Measurements from ENCODE around the gene GRAMD1B. TPM values are rescaled to one million over a fixed set of nuclear protein-coding genes. Genes with fewer than 3 reads are reported as not detected.

Gene GRAMD1B
- total RNA-seq, 4 donors from 2014 or later: 2.2 to 4.0 (median 3.5) TPM

DNA sequence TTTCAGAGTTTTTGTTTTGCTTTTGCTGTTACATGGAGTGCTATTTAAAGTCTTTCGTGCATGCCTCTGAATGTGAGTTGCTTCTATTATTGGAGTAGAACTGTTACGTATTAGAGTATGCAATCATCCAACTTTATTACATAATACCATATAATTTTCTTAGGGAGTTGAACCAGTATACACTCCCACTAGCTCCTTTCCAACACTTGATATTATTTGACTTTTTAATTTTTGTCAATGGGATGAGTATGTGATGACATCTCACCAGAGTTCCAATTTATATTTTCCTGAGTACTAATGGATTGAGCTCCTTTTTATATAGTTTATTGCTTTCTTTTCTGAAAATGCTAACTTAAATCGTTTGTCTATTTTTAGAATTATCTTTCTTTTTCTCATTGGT lies 90.9 kb downstream of the GRAMD1B start:
- TF ChIP-seq CTCF (IDR thresholded peaks at IDR 0.05) (no peak), POLR2A (IDR thresholded peaks at IDR 0.05; ENCODE audit: low read depth) (no peak)
- WGBS: 89% methylated on average over 3 of the region's 3 CpGs
- Histone ChIP-seq H3K4me3 (no peak overlapping the region), H3K9me3 (peaks cover 0 to 5% (median 2%) of the 10 kb centered on the region in 4 donors), H3K4me1 (peaks cover 0 to 10% (median 6%) of the 10 kb centered on the region in 4 donors), H3K27ac (replicated peaks in 1 of 4) (no peak overlapping the region), H3K27me3 (peaks cover 0 to 36% (median 0%) of the 10 kb centered on the region in 4 donors), H3K36me3 (no peaks in the 10 kb centered on the region)
- intact Hi-C loops (cut with DNase I): no loop called here
- no peak for DNase-seq (ENCODE audit: extremely low spot score)

DNA sequence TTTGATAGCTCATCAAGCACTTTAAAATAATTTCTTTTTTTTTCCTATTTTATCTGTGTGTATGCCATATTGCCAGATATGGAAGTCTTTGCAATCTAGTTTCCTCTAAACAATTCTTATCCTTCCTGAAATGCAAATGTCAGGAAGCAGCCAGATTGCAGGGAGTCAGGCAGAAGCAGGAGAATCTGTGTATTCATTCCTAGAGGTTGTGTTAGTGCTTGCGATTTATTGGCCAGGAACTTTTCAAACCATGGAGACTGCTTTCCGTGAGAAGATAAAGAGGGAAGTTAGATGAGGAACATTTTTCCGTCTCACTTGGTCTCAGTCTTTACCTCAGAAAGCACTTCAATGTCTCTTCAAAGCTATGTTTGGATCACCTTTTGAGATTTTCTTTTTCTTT lies 91.9 kb downstream of the GRAMD1B start:
- TF ChIP-seq CTCF (IDR thresholded peaks at IDR 0.05) (no peak), POLR2A (IDR thresholded peaks at IDR 0.05; ENCODE audit: low read depth) (no peak), POLR2AphosphoS5 (IDR thresholded peaks at IDR 0.05) (no peak), EP300 (IDR thresholded peaks at IDR 0.05) (no peak)
- Histone ChIP-seq H3K27ac (replicated peaks in 1 of 4) (no peak overlapping the region), H3K4me1 (peaks cover 0 to 10% (median 6%) of the 10 kb centered on the region in 4 donors), H3K36me3 (no peaks in the 10 kb centered on the region), H3K4me3 (no peak overlapping the region), H3K9me3 (peaks cover 0 to 5% (median 2%) of the 10 kb centered on the region in 4 donors), H3K27me3 (peaks cover 0 to 35% (median 0%) of the 10 kb centered on the region in 4 donors)
- no peak for DNase-seq (ENCODE audit: extremely low spot score)
- intact Hi-C loops (cut with DNase I): no loop called here
- 90% methylated on average over 3 of the region's 3 CpGs for WGBS

DNA sequence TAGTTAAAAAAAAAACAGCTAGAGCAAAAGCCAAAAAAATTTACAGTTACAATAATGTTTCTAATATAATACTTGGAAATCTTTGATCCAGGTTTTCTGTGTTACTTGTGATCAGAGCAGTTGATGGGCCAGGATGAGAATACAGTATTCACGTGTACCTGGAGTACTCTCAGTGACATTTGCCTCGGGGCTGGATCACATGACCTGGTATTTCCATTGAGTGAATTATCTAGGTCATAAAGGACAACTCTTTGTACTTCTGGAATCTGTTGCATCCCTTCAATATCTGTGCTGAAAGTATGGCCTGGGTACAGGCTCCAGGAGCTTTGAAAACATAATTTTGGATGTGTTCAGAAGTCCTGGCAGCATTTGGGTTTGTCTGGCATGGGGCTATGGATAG lies 93.5 kb downstream of the GRAMD1B start:
- Histone ChIP-seq H3K9me3 (peaks cover 0 to 5% (median 2%) of the 10 kb centered on the region in 4 donors), H3K4me3 (no peak overlapping the region), H3K4me1 (peaks cover 0 to 10% (median 6%) of the 10 kb centered on the region in 4 donors), H3K27ac (replicated peaks in 1 of 4) (no peak overlapping the region), H3K27me3 (peaks cover 0 to 22% (median 0%) of the 10 kb centered on the region in 4 donors), H3K36me3 (no peaks in the 10 kb centered on the region)
- intact Hi-C loops (cut with DNase I): no loop called here
- TF ChIP-seq POLR2A (IDR thresholded peaks at IDR 0.05; ENCODE audit: low read depth) (no peak), CTCF (IDR thresholded peaks at IDR 0.05) (no peak), EP300 (IDR thresholded peaks at IDR 0.05) (no peak), POLR2AphosphoS5 (IDR thresholded peaks at IDR 0.05) (no peak)
- WGBS: 97% methylated on average over 2 of the region's 2 CpGs
- DNase-seq (ENCODE audit: extremely low spot score): no peak

GRCh38 chr11:123525097-123525496 lies 95.0 kb downstream of the GRAMD1B start:
- WGBS: no CpG with 5 or more reads among the region's 7 CpGs
- Histone ChIP-seq H3K27ac (replicated peaks in 1 of 4) (no peak overlapping the region), H3K4me3 (no peak overlapping the region), H3K27me3 (peaks cover 0 to 16% (median 0%) of the 10 kb centered on the region in 4 donors), H3K36me3 (no peaks in the 10 kb centered on the region), H3K9me3 (peaks cover 0 to 5% (median 2%) of the 10 kb centered on the region in 4 donors), H3K4me1 (no peaks in the 10 kb centered on the region)
- TF ChIP-seq CTCF (IDR thresholded peaks at IDR 0.05) (no peak), EP300 (IDR thresholded peaks at IDR 0.05) (no peak), POLR2A (IDR thresholded peaks at IDR 0.05; ENCODE audit: low read depth) (no peak), POLR2AphosphoS5 (IDR thresholded peaks at IDR 0.05) (no peak)
- DNase-seq (ENCODE audit: extremely low spot score): no peak
- intact Hi-C loops (cut with DNase I): no loop called here

DNA sequence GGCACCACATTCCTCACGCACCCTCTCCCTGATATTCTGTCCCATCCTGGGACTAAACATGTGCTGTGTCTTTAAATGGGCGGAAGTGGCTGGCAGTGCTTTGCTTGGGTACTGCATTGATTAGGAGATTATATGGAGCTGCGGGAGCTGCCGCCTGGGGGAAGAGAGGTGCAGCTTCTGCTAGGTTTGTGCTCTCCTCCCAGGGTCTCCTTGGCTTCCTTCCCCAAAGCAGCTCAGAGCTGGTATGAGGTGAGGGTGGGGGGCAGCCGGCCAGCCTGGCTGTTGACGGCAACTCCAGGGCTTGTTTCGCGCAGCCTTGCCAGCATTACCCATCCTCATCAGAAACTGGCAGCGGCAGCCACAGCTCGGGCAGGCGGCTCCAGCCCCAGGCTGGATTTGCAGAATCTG lies 95.4 kb downstream of the GRAMD1B start:
- Histone ChIP-seq H3K4me1 (no peaks in the 10 kb centered on the region), H3K4me3 (peak overlapping the region in 2 of 4 donors; percentile 7 to 23), H3K36me3 (no peaks in the 10 kb centered on the region), H3K9me3 (peaks cover 0 to 5% (median 2%) of the 10 kb centered on the region in 4 donors), H3K27me3 (peaks cover 0 to 16% (median 0%) of the 10 kb centered on the region in 4 donors), H3K27ac (replicated peaks in 1 of 4) (no peak overlapping the region)
- intact Hi-C loops (cut with DNase I): no loop called here
- TF ChIP-seq POLR2AphosphoS5 (IDR thresholded peaks at IDR 0.05) (no peak), CTCF (IDR thresholded peaks at IDR 0.05) (no peak), POLR2A (IDR thresholded peaks at IDR 0.05; ENCODE audit: low read depth) (no peak), EP300 (IDR thresholded peaks at IDR 0.05) (no peak)
- DNase-seq (ENCODE audit: extremely low spot score): no peak
- WGBS: 58% methylated on average over 10 of the region's 11 CpGs
